MV-4-11 (cell line): Measurements from ENCODE around the gene FBXO17.

ENCODE experiments used
- DNase-seq: peaks from one replicate; lab custom pipeline; 2025; lab: John Stamatoyannopoulos, UW

FBXO17 gene

GRCh38 chr19:38891771-38892170 lies 83.8 kb downstream of the FBXO17 start:
- no peak for DNase-seq
